H1 (cell line): ENCODE measurements around the gene EN2. TPM values are rescaled to one million over a fixed set of nuclear protein-coding genes. Genes with fewer than 3 reads are reported as not detected.
A peak's percentile ranks its signal among the peaks of the same experiment; 100 is the strongest.

ENCODE experiments used
- CTCF ChIA-PET: fragments of 300-600 bp; sonication (Branson Sonifier 250); formaldehyde crosslinking; loops from one replicate; lab custom pipeline; 2021; ENCODE audit not compliant: partially characterized antibody; lab: Charles Lee
- POLR2A ChIA-PET: fragments of 300-600 bp; sonication (Branson Sonifier 250); formaldehyde crosslinking; loops from one replicate; lab custom pipeline; 2021; ENCODE audit warnings: inconsistent platforms; ENCODE audit not compliant: partially characterized antibody; lab: Charles Lee
- DNase-seq, 2 experiments: peaks; one replicate each; pipeline versions ENCODE4 v3.0.0 to v3.0.0-alpha.2; 2010 to 2022; ENCODE audit warnings: low spot score in 2 of 2, low read depth in 1 of 2, mixed read lengths in 1 of 2
- FAIRE-seq: peaks from 2 replicates; lab custom pipeline; 2011; peaks lifted over from hg19 to GRCh38; lab: Jason Lieb, UNC
- H2AFZ ChIP-seq: 2 replicates; pipeline ENCODE4 v1.8.1; 2012; ENCODE audit warnings: low read length, inconsistent platforms
- H2AK5ac ChIP-seq: 2 replicates; pipeline ENCODE4 v1.6.1; 2013; ENCODE audit warnings: low read depth, low read length
- H2BK120ac ChIP-seq: replicated peaks from 2 replicates; pipeline ENCODE3; 2013; ENCODE audit warnings: low read depth, low read length, inconsistent platforms
- H2BK12ac ChIP-seq: 2 replicates; pipeline ENCODE4 v1.6.1; 2013; ENCODE audit warnings: low read depth, low read length
- H2BK15ac ChIP-seq: 2 replicates; pipeline ENCODE4 v1.6.1; 2013; ENCODE audit warnings: low read length
- H2BK20ac ChIP-seq: 2 replicates; pipeline ENCODE4 v1.6.1; 2013; ENCODE audit warnings: low read length
- H2BK5ac ChIP-seq: 2 replicates; pipeline ENCODE4 v1.6.1; 2013; ENCODE audit warnings: low read depth, low read length
- H3K14ac ChIP-seq: 2 replicates; pipeline ENCODE4 v1.6.1; 2013; ENCODE audit warnings: inconsistent platforms; ENCODE audit not compliant: insufficient read length
- H3K18ac ChIP-seq: 2 replicates; pipeline ENCODE4 v1.6.1; 2013; ENCODE audit warnings: low read length; ENCODE audit errors: extremely low read depth
- H3K23ac ChIP-seq: 2 replicates; pipeline ENCODE4 v1.6.1; 2013; ENCODE audit warnings: inconsistent platforms; ENCODE audit not compliant: insufficient read length
- H3K23me2 ChIP-seq: 2 replicates; pipeline ENCODE4 v1.6.1; 2013; ENCODE audit warnings: low read depth, low read length
- H3K27ac ChIP-seq: 2 replicates; pipeline ENCODE4 v1.6.1; 2011; ENCODE audit warnings: low read depth, low read length, inconsistent platforms
- H3K27me3 ChIP-seq, 4 experiments: replicated peaks in 1 of 4; 1 replicate in 1 of 4; 2 replicates in 3 of 4; pipeline versions ENCODE4 v1.6.1 to v1.8.1; 2011 to 2013; ENCODE audit warnings: low read length in 3 of 4, mild to moderate bottlenecking in 3 of 4, inconsistent platforms in 2 of 4, mixed read lengths in 2 of 4, moderate library complexity in 1 of 4; ENCODE audit not compliant: control insufficient read depth in 3 of 4, insufficient read depth in 3 of 4; ENCODE audit errors: extremely low read depth in 1 of 4
- H3K36me3 ChIP-seq, 4 experiments: 2 replicates each; pipeline versions ENCODE4 v1.6.1 to v1.8.1; 2011 to 2013; ENCODE audit warnings: mild to moderate bottlenecking in 4 of 4, low read length in 3 of 4, moderate library complexity in 2 of 4, control low read depth in 1 of 4, inconsistent platforms in 1 of 4; ENCODE audit not compliant: insufficient read depth in 4 of 4, control insufficient read depth in 2 of 4
- H3K4ac ChIP-seq: replicated peaks from 2 replicates; pipeline ENCODE3; 2013; ENCODE audit warnings: low read length, low read depth, mixed read lengths, inconsistent platforms; ENCODE audit not compliant: insufficient read length
- H3K4me1 ChIP-seq, 4 experiments: replicated peaks in 1 of 4; 1 replicate in 1 of 4; 2 replicates in 3 of 4; pipeline versions ENCODE4 v1.6.1 to v1.8.1; 2011 to 2013; ENCODE audit warnings: low read length in 3 of 4, inconsistent platforms in 2 of 4, mixed read lengths in 1 of 4; ENCODE audit not compliant: insufficient read depth in 4 of 4, control insufficient read depth in 3 of 4
- H3K4me2 ChIP-seq, 2 experiments: 2 replicates each; pipeline versions ENCODE4 v1.6.1 to v1.8.1; 2011 to 2013; ENCODE audit warnings: low read depth in 2 of 2, low read length in 2 of 2, control low read depth in 1 of 2, inconsistent platforms in 1 of 2, mild to moderate bottlenecking in 1 of 2; ENCODE audit not compliant: insufficient read depth in 1 of 2
- H3K4me3 ChIP-seq, 4 experiments: fragments of 200-600, 300-600 bp in 1 of 4; sonication (generic), shearing (Covaris generic), sonication (Bioruptor Twin) in 1 of 4; 2 replicates each; pipeline versions ENCODE4 v1.5.1 to v1.8.1; 2011 to 2016; ENCODE audit warnings: low read length in 4 of 4, low read depth in 3 of 4, control low read depth in 2 of 4, inconsistent platforms in 2 of 4, mild to moderate bottlenecking in 2 of 4, mixed read lengths in 1 of 4, moderate library complexity in 1 of 4; ENCODE audit not compliant: insufficient read depth in 2 of 4; ENCODE audit errors: extremely low read depth in 1 of 4
- H3K56ac ChIP-seq: replicated peaks from 2 replicates; pipeline ENCODE3; 2013; ENCODE audit warnings: low read depth, mild to moderate bottlenecking, mixed read lengths, low read length, inconsistent platforms; ENCODE audit not compliant: insufficient read length
- H3K79me1 ChIP-seq: 2 replicates; pipeline ENCODE4 v1.6.1; 2013; ENCODE audit warnings: low read depth, low read length, control low read depth
- H3K79me2 ChIP-seq, 2 experiments: 2 replicates each; pipeline versions ENCODE4 v1.6.1 to v1.8.1; 2012 to 2013; ENCODE audit warnings: low read length in 2 of 2, mild to moderate bottlenecking in 2 of 2, inconsistent platforms in 1 of 2; ENCODE audit not compliant: insufficient read depth in 2 of 2, control insufficient read depth in 1 of 2
- H3K9ac ChIP-seq, 4 experiments: replicated peaks in 1 of 4; 1 replicate in 1 of 4; 2 replicates in 3 of 4; pipeline versions ENCODE4 v1.6.1 to v1.8.1; 2011 to 2013; ENCODE audit warnings: low read depth in 3 of 4, low read length in 3 of 4, control low read depth in 2 of 4, mild to moderate bottlenecking in 2 of 4, moderate library complexity in 2 of 4, inconsistent platforms in 1 of 4; ENCODE audit errors: extremely low read depth in 1 of 4
- H3K9me3 ChIP-seq, 2 experiments: 2 replicates each; pipeline versions ENCODE4 v1.6.1 to v1.8.1; 2012 to 2013; ENCODE audit warnings: mild to moderate bottlenecking in 2 of 2, moderate library complexity in 2 of 2, control low read depth in 1 of 2, inconsistent platforms in 1 of 2, low read depth in 1 of 2, low read length in 1 of 2, mixed read lengths in 1 of 2; ENCODE audit not compliant: insufficient read depth in 2 of 2
- H4K20me1 ChIP-seq, 2 experiments: replicated peaks in 1 of 2; 2 replicates each; pipeline versions ENCODE3 to v1.8.1; 2011 to 2013; ENCODE audit warnings: inconsistent platforms in 2 of 2, low read length in 2 of 2, mild to moderate bottlenecking in 1 of 2; ENCODE audit not compliant: insufficient read depth in 2 of 2, control insufficient read depth in 1 of 2
- H4K5ac ChIP-seq: 2 replicates; pipeline ENCODE4 v1.6.1; 2013; ENCODE audit warnings: low read length, low read depth, mixed read lengths, inconsistent platforms; ENCODE audit not compliant: insufficient read length
- H4K8ac ChIP-seq: 2 replicates; pipeline ENCODE4 v1.8.0; 2013; ENCODE audit warnings: mild to moderate bottlenecking, moderate library complexity, low read length, inconsistent platforms; ENCODE audit not compliant: insufficient read depth; ENCODE audit errors: extremely low read depth
- H4K91ac ChIP-seq: replicated peaks from 2 replicates; pipeline ENCODE3; 2013; ENCODE audit warnings: low read length, mixed read lengths, inconsistent platforms; ENCODE audit not compliant: insufficient read length
- CEBPB ChIP-seq: IDR thresholded peaks from 2 replicates; pipeline ENCODE4 v1.6.1; 2012; ENCODE audit warnings: low read depth, low read length
- CTBP2 ChIP-seq: IDR thresholded peaks from 2 replicates; pipeline ENCODE4 v1.7.0; 2011; ENCODE audit warnings: borderline replicate concordance, mild to moderate bottlenecking, moderate library complexity, mixed read lengths, low read length; ENCODE audit not compliant: insufficient read depth, insufficient read length
- EGR1 ChIP-seq: IDR thresholded peaks from 2 replicates; pipeline ENCODE4 v1.6.1; 2011; ENCODE audit warnings: low read depth, low read length, borderline replicate concordance
- JUN ChIP-seq: IDR thresholded peaks from 2 replicates; pipeline ENCODE4 v1.6.1; 2011; ENCODE audit warnings: low read depth, mild to moderate bottlenecking, improper control_type of control experiment, low read length
- KDM4A ChIP-seq: IDR thresholded peaks from one replicate; pipeline ENCODE4 v1.7.1; 2012; ENCODE audit warnings: low read depth, mild to moderate bottlenecking, moderate library complexity, low read length, inconsistent platforms; ENCODE audit not compliant: severe bottlenecking
- KDM5A ChIP-seq: fragments of 200-600 bp; IDR thresholded peaks from 2 replicates; pipeline ENCODE4 v1.7.1; 2012; ENCODE audit warnings: mild to moderate bottlenecking, low read length, inconsistent platforms, mixed read lengths
- NRF1 ChIP-seq: IDR thresholded peaks from 2 replicates; pipeline ENCODE4 v1.6.1; 2011; ENCODE audit warnings: mild to moderate bottlenecking, low read depth, low read length, improper control_type of control experiment
- POU5F1 ChIP-seq: IDR thresholded peaks from 2 replicates; pipeline ENCODE4 v1.6.1; 2011; ENCODE audit warnings: low read depth, mild to moderate bottlenecking, low read length, moderate library complexity
- RBBP5 ChIP-seq: IDR thresholded peaks from 2 replicates; pipeline ENCODE4 v1.7.1; 2012; ENCODE audit warnings: low read depth, mild to moderate bottlenecking, inconsistent platforms, low read length, moderate library complexity, borderline replicate concordance
- SIX5 ChIP-seq: IDR thresholded peaks from 2 replicates; pipeline ENCODE4 v1.6.1; 2011; ENCODE audit warnings: mild to moderate bottlenecking, low read depth, low read length
- SP2 ChIP-seq: IDR thresholded peaks from 2 replicates; pipeline ENCODE4 v1.6.1; 2012; ENCODE audit warnings: mild to moderate bottlenecking, low read length, inconsistent platforms
- YY1 ChIP-seq: IDR thresholded peaks from 2 replicates; pipeline ENCODE4 v1.6.1; 2011; ENCODE audit warnings: low read depth, mild to moderate bottlenecking, low read length
- WGBS, 2 experiments: shearing (Covaris generic) in 1 of 2; methylation state at CpG; one replicate each; pipeline versions ENCODE4 v1.1.6 to v1.1.7; 2013 to 2015; ENCODE audit warnings: low lambda C conversion rate in 2 of 2, mixed read lengths in 2 of 2, inconsistent platforms in 1 of 2, low coverage in 1 of 2, missing lambda C conversion rate in 1 of 2; ENCODE audit not compliant: insufficient replicate concordance in 2 of 2, insufficient coverage in 1 of 2, insufficient read length in 1 of 2; ENCODE audit errors: extremely low coverage in 1 of 2, missing lambda C conversion rate in 1 of 2; 5-methylcytosine and 5-hydroxymethylcytosine counted together
- polyA plus RNA-seq, 7 experiments: library from polyadenylated mRNA; depleted of rRNA in 3 of 7; stranded (reverse) in 5 of 7; unstranded in 2 of 7; fragments of >200 nt in 5 of 7; fragments of 200-250 nt in 2 of 7; gene quantifications; 1 replicate in 5 of 7; 2 replicates in 1 of 7; 4 replicates in 1 of 7; pipeline versions ENCODE4 v1.2.1 to v1.2.3, GENCODE V29; 2011 to 2013; ENCODE audit warnings: missing spikeins in 2 of 7, mixed read lengths in 2 of 7
- total RNA-seq: library from RNA; stranded (reverse); fragmentation: NEBNext Ultra II Directional; extraction: Animal tissue kit (Norgen Biotek cat#: 25700); gene quantifications from 2 replicates; pipeline ENCODE4 v1.2.1, GENCODE V29; 2021

EN2 gene
- total and polyA plus RNA-seq, 2 of the 8 experiments (the other 6 are each of a cell fraction or from before 2014, with no cell fraction given), result not detected

DNA sequence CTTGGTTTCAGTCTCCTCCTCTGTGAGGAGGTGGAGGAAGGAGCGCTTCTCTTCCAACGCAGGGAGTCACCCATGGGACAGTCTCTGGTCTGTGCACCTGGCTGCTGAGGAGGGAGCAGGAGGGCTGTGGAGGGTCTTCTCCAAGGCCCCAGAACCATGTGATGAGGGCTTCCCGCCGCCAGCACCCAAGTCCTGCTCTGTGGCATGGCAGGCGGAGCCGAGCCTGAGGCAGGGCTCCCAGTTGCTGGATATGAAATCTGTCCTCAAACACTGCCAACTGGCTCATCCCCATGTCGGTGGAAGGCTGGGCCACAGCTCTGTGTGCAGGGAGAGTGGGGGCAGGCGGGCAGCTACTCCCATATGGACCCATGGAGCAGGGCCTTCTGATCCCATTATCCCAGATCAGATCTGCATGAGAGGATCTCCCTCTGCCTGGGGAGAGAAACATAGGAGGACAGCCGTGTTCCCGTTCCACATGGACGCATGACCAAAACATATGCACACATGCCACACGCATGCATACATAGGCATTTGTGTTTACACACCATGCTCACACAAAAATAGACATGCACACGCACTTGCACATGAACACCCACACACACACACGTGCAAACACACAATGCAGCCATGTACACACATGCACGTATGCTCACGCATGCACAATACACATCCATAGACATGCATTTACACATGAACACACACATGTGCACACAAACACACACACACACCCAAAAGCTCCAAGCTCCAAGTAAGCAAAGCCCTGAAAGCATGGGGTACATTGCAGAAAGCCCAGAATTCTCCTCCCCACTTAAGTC lies 38.8 kb upstream of the EN2 start:
- H3K4me1 ChIP-seq, result no peaks in the 10 kb centered on the region; a peak in 1 of 7 replicates
- H3K4ac ChIP-seq, result no peak overlapping the region
- H3K36me3 ChIP-seq, result no peaks in the 10 kb centered on the region
- 89% methylated on average over 16 of the region's 16 CpGs; no CpG with 5 or more reads in 1 of the 2 experiments for WGBS, 2 experiments
- peaks cover 0 to 2% of the 10 kb centered on the region in 2 experiments for H4K20me1 ChIP-seq
- no peak overlapping the region for H2BK5ac ChIP-seq
- no peak overlapping the region for H3K4me3 ChIP-seq
- no peaks in the 10 kb centered on the region for H3K79me1 ChIP-seq
- H4K5ac ChIP-seq, result no peak overlapping the region
- POLR2A ChIA-PET, result no interaction called here
- no peak for DNase-seq
- no peaks in the 10 kb centered on the region; the same call in 1 of the 2 replicates for H3K23me2 ChIP-seq
- no peak overlapping the region; a peak in 1 of 7 replicates for H3K9ac ChIP-seq
- no peak overlapping the region for H2BK120ac ChIP-seq
- CTCF ChIA-PET, result interaction anchor here (1.1 to 1.8 kb wide), 4 partner anchors 14 to 33 kb away, joined by 3 to 5 read pairs (median 4); no protein-coding TSS in a partner anchor
- no peaks in the 10 kb centered on the region for H3K9me3 ChIP-seq
- no peak overlapping the region for H2BK20ac ChIP-seq
- H3K27me3 ChIP-seq, result no peaks in the 10 kb centered on the region; a peak in 3 of 7 replicates
- H3K79me2 ChIP-seq, result no peaks in the 10 kb centered on the region
- no peak overlapping the region for H4K8ac ChIP-seq
- no peak overlapping the region for H3K27ac ChIP-seq
- 0 out of 2 replicates have a peak overlapping the region, but pooled peaks have one; percentile 88 for H2AK5ac ChIP-seq
- no peak overlapping the region for H2BK15ac ChIP-seq
- H3K14ac ChIP-seq, result no peak overlapping the region
- no peak overlapping the region for H3K4me2 ChIP-seq
- no peak overlapping the region for H3K56ac ChIP-seq
- H2BK12ac ChIP-seq, result no peak overlapping the region
- no peak overlapping the region for H4K91ac ChIP-seq
- no peak overlapping the region for H3K23ac ChIP-seq
- FAIRE-seq, result no peak
- H3K18ac ChIP-seq, result no peak overlapping the region
- H2AFZ ChIP-seq, result no peak overlapping the region
- no peak for TF ChIP-seq KDM5A
- TF ChIP-seq CTBP2, result no peak
- TF ChIP-seq SIX5, result no peak
- no peak for TF ChIP-seq RBBP5
- no peak for TF ChIP-seq SP2
- no peak for TF ChIP-seq JUN
- no peak for TF ChIP-seq POU5F1
- TF ChIP-seq KDM4A, result no peak
- no peak for TF ChIP-seq NRF1
- TF ChIP-seq YY1, result no peak
- no peak for TF ChIP-seq CEBPB
- no peak for TF ChIP-seq EGR1
